C4-2B (cell line): Measurements from ENCODE around the gene FHIT.

Source experiments
- H3K27ac ChIP-seq: fragments of 450-650 bp; 2 replicates; pipeline ENCODE4 v1.5.1; 2017
- CTCF ChIP-seq: fragments of 450-650 bp; conservative IDR thresholded peaks from 2 replicates; pipeline ENCODE4 v1.5.1; 2017; ENCODE audit warnings: mild to moderate bottlenecking
- ZFX ChIP-seq: fragments of 450-650 bp; IDR thresholded peaks from 2 replicates; pipeline ENCODE4 v1.6.1; 2017

Gene FHIT

GRCh38 chr3:60801307-60801706, 449.9 kb downstream of the FHIT start:
- no peak overlapping the region for H3K27ac ChIP-seq
- TF ChIP-seq CTCF (no peak), ZFX (no peak)

DNA sequence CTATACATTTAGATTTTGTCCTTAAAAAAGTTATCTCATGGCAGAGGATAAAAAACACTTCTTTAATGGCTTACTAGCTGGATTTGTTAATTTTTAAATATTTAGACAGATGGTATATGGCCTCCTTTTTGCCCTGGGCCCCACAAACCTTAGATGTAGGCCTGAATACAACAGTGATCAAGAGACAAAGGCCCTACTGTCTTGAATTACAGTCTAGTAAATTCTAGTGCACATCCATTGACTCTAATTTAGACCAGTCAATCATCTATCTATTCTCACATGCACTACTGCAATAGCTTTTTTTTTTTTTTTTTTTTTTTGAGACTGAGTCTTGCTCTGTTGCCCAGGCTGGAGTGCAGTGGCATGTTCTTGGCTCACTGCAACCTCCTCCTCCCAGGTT, 452.8 kb downstream of the FHIT start:
- TF ChIP-seq ZFX (no peak), CTCF (no peak)
- H3K27ac ChIP-seq: no peak overlapping the region

DNA sequence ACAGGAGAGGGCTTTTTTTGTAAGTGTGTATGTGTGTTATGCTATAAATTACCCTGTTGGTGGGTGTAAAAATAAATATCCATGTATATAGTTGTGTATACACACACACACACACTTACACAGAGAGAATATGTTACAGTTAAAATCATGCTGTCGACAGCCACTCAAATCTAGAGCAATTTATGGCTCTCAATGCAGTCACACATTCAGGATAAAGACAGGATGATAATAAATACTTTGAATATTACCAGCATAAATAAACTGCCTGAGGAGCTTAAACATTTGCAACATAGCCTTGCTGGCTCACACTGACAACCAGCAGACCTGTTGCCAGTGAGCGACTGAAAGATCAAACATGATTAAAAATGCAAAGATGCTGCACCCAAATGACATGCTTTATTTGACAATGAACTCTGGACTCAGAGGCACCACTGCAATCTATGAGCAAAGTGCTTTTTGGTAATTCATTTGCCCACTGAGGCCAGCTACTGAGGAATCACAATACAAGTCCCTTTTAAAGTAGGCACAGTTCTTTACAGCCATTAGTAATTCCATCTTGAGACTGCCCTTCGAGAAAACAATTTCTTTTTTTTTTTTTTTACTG, 458.9 kb downstream of the FHIT start:
- H3K27ac ChIP-seq: no peak overlapping the region
- TF ChIP-seq CTCF: no peak
- TF ChIP-seq ZFX: no peak

DNA sequence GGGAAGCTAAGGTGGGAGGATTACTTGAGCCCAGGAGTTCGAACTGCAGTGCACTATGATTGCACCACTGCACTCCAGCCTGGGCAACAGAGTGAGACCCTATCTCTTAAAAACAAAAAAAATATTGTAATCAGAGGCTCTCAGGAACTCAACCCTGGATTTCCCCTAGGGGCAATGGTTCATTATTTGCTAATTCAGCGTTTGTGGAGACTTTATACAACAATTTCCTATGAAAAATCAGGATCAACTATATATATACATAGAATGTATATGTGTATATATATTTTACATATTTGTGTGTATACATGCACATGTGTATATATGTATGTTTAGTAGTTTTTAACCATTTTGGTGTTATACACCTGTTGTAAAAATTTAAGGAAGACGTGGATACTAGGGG, 463.1 kb downstream of the FHIT start:
- no peak overlapping the region for H3K27ac ChIP-seq
- no peak for TF ChIP-seq CTCF
- no peak for TF ChIP-seq ZFX

- H3K27ac ChIP-seq: no peak overlapping the region
- TF ChIP-seq ZFX: no peak
- no peak for TF ChIP-seq CTCF
Observed at GRCh38 chr3:60781935-60782334, 469.3 kb downstream of the FHIT start.

GRCh38 chr3:60779637-60780036, 471.6 kb downstream of the FHIT start:
- TF ChIP-seq ZFX (no peak), CTCF (no peak)
- H3K27ac ChIP-seq: no peak overlapping the region

GRCh38 chr3:60775985-60776384, 475.3 kb downstream of the FHIT start:
- no peak overlapping the region for H3K27ac ChIP-seq
- TF ChIP-seq CTCF: no peak
- TF ChIP-seq ZFX: no peak
